ENCODE measurements around the gene CAMTA1.

The CAMTA1 gene

GRCh38 chr1:6960291-6960811, 175.1 kb downstream of the CAMTA1 start (continued):
- TF ChIP-seq, protein P1, sequence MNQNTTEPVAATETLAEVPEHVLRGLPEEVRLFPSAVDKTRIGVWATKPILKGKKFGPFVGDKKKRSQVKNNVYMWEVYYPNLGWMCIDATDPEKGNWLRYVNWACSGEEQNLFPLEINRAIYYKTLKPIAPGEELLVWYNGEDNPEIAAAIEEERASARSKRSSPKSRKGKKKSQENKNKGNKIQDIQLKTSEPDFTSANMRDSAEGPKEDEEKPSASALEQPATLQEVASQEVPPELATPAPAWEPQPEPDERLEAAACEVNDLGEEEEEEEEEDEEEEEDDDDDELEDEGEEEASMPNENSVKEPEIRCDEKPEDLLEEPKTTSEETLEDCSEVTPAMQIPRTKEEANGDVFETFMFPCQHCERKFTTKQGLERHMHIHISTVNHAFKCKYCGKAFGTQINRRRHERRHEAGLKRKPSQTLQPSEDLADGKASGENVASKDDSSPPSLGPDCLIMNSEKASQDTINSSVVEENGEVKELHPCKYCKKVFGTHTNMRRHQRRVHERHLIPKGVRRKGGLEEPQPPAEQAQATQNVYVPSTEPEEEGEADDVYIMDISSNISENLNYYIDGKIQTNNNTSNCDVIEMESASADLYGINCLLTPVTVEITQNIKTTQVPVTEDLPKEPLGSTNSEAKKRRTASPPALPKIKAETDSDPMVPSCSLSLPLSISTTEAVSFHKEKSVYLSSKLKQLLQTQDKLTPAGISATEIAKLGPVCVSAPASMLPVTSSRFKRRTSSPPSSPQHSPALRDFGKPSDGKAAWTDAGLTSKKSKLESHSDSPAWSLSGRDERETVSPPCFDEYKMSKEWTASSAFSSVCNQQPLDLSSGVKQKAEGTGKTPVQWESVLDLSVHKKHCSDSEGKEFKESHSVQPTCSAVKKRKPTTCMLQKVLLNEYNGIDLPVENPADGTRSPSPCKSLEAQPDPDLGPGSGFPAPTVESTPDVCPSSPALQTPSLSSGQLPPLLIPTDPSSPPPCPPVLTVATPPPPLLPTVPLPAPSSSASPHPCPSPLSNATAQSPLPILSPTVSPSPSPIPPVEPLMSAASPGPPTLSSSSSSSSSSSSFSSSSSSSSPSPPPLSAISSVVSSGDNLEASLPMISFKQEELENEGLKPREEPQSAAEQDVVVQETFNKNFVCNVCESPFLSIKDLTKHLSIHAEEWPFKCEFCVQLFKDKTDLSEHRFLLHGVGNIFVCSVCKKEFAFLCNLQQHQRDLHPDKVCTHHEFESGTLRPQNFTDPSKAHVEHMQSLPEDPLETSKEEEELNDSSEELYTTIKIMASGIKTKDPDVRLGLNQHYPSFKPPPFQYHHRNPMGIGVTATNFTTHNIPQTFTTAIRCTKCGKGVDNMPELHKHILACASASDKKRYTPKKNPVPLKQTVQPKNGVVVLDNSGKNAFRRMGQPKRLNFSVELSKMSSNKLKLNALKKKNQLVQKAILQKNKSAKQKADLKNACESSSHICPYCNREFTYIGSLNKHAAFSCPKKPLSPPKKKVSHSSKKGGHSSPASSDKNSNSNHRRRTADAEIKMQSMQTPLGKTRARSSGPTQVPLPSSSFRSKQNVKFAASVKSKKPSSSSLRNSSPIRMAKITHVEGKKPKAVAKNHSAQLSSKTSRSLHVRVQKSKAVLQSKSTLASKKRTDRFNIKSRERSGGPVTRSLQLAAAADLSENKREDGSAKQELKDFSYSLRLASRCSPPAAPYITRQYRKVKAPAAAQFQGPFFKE (tag by site-specific recombination; IDR thresholded peaks at IDR 0.05; ENCODE audit: borderline replicate concordance) = no peak
- TF ChIP-seq ZNF768 (tag by site-specific recombination; IDR thresholded peaks at IDR 0.05) = no peak
- TF ChIP-seq MEIS1 (CRISPR knock-in tag; IDR thresholded peaks at IDR 0.05; ENCODE audit: borderline replicate concordance) = no peak
- TF ChIP-seq PATZ1 (tag by site-specific recombination; IDR thresholded peaks at IDR 0.05) = peak; percentile 80
- TF ChIP-seq, protein P2, sequence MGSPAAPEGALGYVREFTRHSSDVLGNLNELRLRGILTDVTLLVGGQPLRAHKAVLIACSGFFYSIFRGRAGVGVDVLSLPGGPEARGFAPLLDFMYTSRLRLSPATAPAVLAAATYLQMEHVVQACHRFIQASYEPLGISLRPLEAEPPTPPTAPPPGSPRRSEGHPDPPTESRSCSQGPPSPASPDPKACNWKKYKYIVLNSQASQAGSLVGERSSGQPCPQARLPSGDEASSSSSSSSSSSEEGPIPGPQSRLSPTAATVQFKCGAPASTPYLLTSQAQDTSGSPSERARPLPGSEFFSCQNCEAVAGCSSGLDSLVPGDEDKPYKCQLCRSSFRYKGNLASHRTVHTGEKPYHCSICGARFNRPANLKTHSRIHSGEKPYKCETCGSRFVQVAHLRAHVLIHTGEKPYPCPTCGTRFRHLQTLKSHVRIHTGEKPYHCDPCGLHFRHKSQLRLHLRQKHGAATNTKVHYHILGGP (tag by site-specific recombination; IDR thresholded peaks at IDR 0.05) = no peak
- TF ChIP-seq PRDM6 (tag by site-specific recombination; IDR thresholded peaks at IDR 0.05) = no peak
- TF ChIP-seq TSHZ1 (tag by site-specific recombination; IDR thresholded peaks at IDR 0.05; ENCODE audit: borderline replicate concordance) = 0 out of 2 replicates have a peak, but pooled peaks have one; percentile 56
- peak; percentile 89 for TF ChIP-seq ZNF692 (tag by site-specific recombination; IDR thresholded peaks at IDR 0.05)
- no peak for TF ChIP-seq REPIN1 (tag by site-specific recombination; IDR thresholded peaks at IDR 0.05; ENCODE audit: low read depth)
- no peak for TF ChIP-seq ZNF777 (tag by site-specific recombination; IDR thresholded peaks at IDR 0.05; ENCODE audit: borderline replicate concordance)
- no peak for TF ChIP-seq ZNF248 (tag by site-specific recombination; IDR thresholded peaks at IDR 0.05)
- TF ChIP-seq ZNF16 (tag by site-specific recombination; IDR thresholded peaks at IDR 0.05; ENCODE audit: low read depth) = no peak
- TF ChIP-seq ZNF529 (tag by site-specific recombination; IDR thresholded peaks at IDR 0.05; ENCODE audit: insufficient replicate concordance) = no peak
- peak; percentile 98 for TF ChIP-seq SP7 (tag by site-specific recombination; IDR thresholded peaks at IDR 0.05)
- no peak for TF ChIP-seq ZNF426 (tag by site-specific recombination; IDR thresholded peaks at IDR 0.05)
- TF ChIP-seq HOXD13 (CRISPR knock-in tag; IDR thresholded peaks at IDR 0.05; ENCODE audit: borderline replicate concordance) = no peak
- peak; percentile 75 for TF ChIP-seq KLF1 (tag by site-specific recombination; IDR thresholded peaks at IDR 0.05)
- no peak for TF ChIP-seq ZNF214 (tag by site-specific recombination; IDR thresholded peaks at IDR 0.05; ENCODE audit: borderline replicate concordance)
- no peak for TF ChIP-seq ZNF10 (tag by site-specific recombination; IDR thresholded peaks at IDR 0.05)
- TF ChIP-seq SP2 (tag by site-specific recombination; IDR thresholded peaks at IDR 0.05) = peak; percentile 67
- TF ChIP-seq ZNF626 (tag by site-specific recombination; IDR thresholded peaks at IDR 0.05) = no peak
- no peak for TF ChIP-seq ZFP3 (tag by site-specific recombination; IDR thresholded peaks at IDR 0.05; ENCODE audit: low read depth)
- peak; percentile 91 for TF ChIP-seq EGR2 (tag by site-specific recombination; IDR thresholded peaks at IDR 0.05; ENCODE audit: low read depth)
- TF ChIP-seq ZNF112 (tag by site-specific recombination; IDR thresholded peaks at IDR 0.05) = no peak

All from HEK293 (cell line).